Measurements from ENCODE around the gene FXYD3.
"Not testable (repeated sequence)": the region's sequence is repeated elsewhere in the genome, so short reads cannot be mapped to it uniquely, and the experiment has no call there.

The FXYD3 gene

DNA sequence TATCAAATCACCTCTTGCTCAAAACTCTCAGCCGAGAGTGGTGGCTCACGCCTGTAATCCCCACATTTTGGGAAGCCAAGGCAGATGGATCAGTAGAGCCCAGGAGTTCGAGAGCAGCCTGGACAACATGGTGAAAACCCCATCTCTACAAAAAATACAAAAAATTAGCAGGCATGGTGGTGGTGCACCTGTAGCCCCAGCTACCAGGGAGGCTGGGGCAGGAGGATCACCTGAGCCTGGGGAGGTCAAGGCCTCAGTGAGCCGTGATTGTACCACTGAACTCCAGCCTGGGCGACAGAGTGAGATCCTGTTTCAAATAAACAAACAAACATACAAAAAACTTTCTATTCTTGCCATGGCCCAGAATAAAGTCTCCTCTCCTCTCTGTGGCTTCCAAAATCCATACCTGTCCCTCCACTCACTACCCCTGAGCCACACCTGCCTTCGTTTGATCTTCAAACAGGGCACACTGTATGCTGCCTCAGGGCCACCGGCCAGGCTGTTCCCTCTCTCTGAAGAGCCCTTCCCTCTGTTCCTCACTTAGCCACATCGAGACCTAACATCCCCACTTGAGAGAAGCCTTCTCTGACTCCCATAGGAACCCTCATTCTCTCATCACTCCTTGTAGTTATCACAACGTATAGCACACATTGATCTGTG is 12.9 kb downstream of the FXYD3 start:
- H3K4me1 ChIP-seq (ENCODE audit: low read length), result peaks cover 14% of the 10 kb centered on the region; the same call in 1 of the 2 replicates
- no peaks in the 10 kb centered on the region for H3K79me2 ChIP-seq (ENCODE audit: low read length)
- H3K27me3 ChIP-seq (ENCODE audit: low read depth, low read length), result peaks cover 12% of the 10 kb centered on the region
- no peak overlapping the region for H3K4me2 ChIP-seq (ENCODE audit: low read length)
- no peaks in the 10 kb centered on the region for H3K36me3 ChIP-seq (replicated peaks; ENCODE audit: low read depth, low read length)
- no peaks in the 10 kb centered on the region for H4K20me1 ChIP-seq (ENCODE audit: insufficient read depth, low read length)
- H3K9me3 ChIP-seq (ENCODE audit: insufficient read depth, low read length), result no peaks in the 10 kb centered on the region
- H3K4me3 ChIP-seq (ENCODE audit: low read length), result no peak overlapping the region
- no peak overlapping the region for H3K9ac ChIP-seq (ENCODE audit: low read length)
- no peak overlapping the region for H2AFZ ChIP-seq (ENCODE audit: low read depth, low read length)
- no peak for TF ChIP-seq EZH2phosphoT487 (IDR thresholded peaks at IDR 0.05; ENCODE audit: low read depth)
- TF ChIP-seq, protein P1, sequence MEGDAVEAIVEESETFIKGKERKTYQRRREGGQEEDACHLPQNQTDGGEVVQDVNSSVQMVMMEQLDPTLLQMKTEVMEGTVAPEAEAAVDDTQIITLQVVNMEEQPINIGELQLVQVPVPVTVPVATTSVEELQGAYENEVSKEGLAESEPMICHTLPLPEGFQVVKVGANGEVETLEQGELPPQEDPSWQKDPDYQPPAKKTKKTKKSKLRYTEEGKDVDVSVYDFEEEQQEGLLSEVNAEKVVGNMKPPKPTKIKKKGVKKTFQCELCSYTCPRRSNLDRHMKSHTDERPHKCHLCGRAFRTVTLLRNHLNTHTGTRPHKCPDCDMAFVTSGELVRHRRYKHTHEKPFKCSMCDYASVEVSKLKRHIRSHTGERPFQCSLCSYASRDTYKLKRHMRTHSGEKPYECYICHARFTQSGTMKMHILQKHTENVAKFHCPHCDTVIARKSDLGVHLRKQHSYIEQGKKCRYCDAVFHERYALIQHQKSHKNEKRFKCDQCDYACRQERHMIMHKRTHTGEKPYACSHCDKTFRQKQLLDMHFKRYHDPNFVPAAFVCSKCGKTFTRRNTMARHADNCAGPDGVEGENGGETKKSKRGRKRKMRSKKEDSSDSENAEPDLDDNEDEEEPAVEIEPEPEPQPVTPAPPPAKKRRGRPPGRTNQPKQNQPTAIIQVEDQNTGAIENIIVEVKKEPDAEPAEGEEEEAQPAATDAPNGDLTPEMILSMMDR (IDR thresholded peaks at IDR 0.05; ENCODE audit: low read depth, low read length), result no peak
- H3K27ac ChIP-seq (ENCODE audit: low read length), result no peak overlapping the region

DNA sequence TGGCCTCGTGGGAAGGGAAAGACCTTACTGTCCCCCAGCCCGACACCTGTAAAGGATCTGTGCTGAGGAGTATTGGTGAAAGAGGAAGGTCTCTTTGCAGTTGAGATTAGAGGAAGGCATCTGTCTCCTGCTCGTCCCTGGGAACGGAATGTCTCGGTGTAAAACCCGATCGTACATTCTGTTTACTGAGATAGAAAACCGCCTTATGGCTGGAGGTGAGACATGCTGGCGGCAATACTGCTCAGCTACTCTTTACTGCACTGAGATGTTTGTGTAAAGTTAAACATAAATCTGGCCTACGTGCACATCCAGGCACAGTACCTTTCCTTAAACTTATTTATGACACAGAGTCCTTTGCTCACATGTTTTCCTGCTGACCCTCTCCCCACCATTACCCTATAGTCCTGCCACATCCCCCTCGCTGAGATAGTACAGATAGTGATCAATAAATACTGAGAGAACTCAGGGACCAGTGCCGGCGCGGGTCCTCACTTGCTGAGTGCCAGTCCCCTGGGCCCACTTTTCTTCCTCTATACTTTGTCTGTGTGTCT is 14.2 kb downstream of the FXYD3 start:
- H3K36me3 ChIP-seq (replicated peaks; ENCODE audit: low read depth, low read length); H2AFZ ChIP-seq (ENCODE audit: low read depth, low read length); H3K4me2 ChIP-seq (ENCODE audit: low read length); H3K79me2 ChIP-seq (ENCODE audit: low read length); H3K4me1 ChIP-seq (ENCODE audit: low read length); H3K27ac ChIP-seq (ENCODE audit: low read length); H4K20me1 ChIP-seq (ENCODE audit: insufficient read depth, low read length); H3K4me3 ChIP-seq (ENCODE audit: low read length); H3K9me3 ChIP-seq (ENCODE audit: insufficient read depth, low read length); H3K9ac ChIP-seq (ENCODE audit: low read length): not testable (repeated sequence)
- peaks cover 12% of the 10 kb centered on the region for H3K27me3 ChIP-seq (ENCODE audit: low read depth, low read length)

DNA sequence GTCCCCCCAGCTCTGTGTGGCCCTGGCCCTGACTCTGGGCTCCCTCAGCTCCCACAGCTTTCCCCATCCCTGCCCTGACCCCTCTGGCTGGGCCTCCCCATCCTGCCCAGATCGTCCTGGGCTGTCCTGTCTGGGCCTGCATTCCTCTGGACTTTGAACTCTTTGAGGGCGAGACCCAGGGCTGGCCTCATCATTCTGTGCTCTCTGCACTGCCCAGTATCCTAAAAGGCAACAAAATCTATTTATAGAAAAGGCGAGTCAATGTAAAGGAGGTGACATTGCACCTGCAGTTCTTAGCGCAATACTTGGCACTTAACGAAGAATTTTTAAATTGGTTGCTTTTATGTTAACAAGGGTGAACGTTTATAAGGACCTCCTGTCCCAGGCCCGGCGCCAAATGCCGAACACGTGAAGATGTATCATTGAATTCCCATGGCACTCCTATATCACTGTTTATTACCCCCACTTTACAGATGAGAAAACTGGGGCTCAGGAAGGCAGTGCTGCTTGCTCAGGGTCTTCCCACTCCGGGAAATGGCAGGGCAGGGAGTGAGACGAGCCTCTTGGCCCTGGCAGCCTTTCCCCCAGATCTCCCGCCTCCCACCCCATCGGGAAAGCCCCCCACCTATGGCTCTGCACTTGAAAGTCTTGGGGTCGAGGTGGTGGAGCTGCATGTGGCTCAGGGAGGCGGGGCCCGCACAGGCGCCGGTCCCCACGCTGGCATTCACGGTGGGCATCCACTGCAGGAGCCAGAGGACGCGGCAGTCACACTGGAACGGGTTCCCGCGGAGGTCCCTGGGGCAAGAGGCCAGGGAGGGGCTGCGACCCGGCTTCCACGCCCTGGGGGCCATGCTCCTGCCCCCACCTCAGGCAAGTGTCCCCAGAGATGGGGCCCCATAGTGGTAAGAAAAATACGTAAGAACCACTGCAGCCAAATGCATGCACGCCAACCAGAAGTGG is 15.4 kb downstream of the FXYD3 start:
- H3K4me2 ChIP-seq (ENCODE audit: low read length), result no peak overlapping the region

DNA sequence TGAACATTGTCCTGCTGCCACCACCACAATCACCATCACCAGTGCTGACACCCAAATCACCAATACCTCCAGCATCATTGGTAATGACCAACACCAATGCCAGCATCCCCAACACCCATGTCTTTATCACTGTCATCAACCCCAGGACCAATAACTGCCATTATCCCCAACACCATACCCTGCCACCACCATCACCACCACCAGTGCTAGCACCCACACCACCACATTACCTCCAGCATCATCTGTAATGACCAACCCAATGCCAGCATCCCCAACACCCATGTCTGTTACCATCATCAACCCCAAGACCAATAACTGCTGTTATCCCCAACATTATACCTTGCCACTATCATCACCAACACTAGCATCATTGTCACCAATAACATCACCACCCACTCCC is 16.6 kb downstream of the FXYD3 start:
- no peaks in the 10 kb centered on the region for H3K9me3 ChIP-seq (ENCODE audit: insufficient read depth, low read length)
- TF ChIP-seq, protein P1 (IDR thresholded peaks at IDR 0.05; ENCODE audit: low read depth, low read length), result no peak
- no peak for TF ChIP-seq EZH2phosphoT487 (IDR thresholded peaks at IDR 0.05; ENCODE audit: low read depth)
- H3K4me2 ChIP-seq (ENCODE audit: low read length), result no peak overlapping the region
- no peak overlapping the region for H3K4me3 ChIP-seq (ENCODE audit: low read length)
- no peaks in the 10 kb centered on the region for H3K79me2 ChIP-seq (ENCODE audit: low read length)
- H4K20me1 ChIP-seq (ENCODE audit: insufficient read depth, low read length), result no peaks in the 10 kb centered on the region
- H2AFZ ChIP-seq (ENCODE audit: low read depth, low read length), result no peak overlapping the region
- H3K4me1 ChIP-seq (ENCODE audit: low read length), result peaks cover 3% of the 10 kb centered on the region; the same call in 1 of the 2 replicates
- no peak overlapping the region for H3K27ac ChIP-seq (ENCODE audit: low read length)
- H3K36me3 ChIP-seq (replicated peaks; ENCODE audit: low read depth, low read length), result no peaks in the 10 kb centered on the region
- no peak overlapping the region for H3K9ac ChIP-seq (ENCODE audit: low read length)
- H3K27me3 ChIP-seq (ENCODE audit: low read depth, low read length), result peaks cover 29% of the 10 kb centered on the region

More for the DNA sequence above, 15.4 kb downstream of the FXYD3 start:
- TF ChIP-seq, protein P1 (IDR thresholded peaks at IDR 0.05; ENCODE audit: low read depth, low read length), result no peak
- no peak for TF ChIP-seq EZH2phosphoT487 (IDR thresholded peaks at IDR 0.05; ENCODE audit: low read depth)
- Histone ChIP-seq H3K4me3 (ENCODE audit: low read length) (no peak overlapping the region), H3K9me3 (ENCODE audit: insufficient read depth, low read length) (no peaks in the 10 kb centered on the region), H3K36me3 (replicated peaks; ENCODE audit: low read depth, low read length) (no peaks in the 10 kb centered on the region), H3K9ac (ENCODE audit: low read length) (no peak overlapping the region), H3K27me3 (ENCODE audit: low read depth, low read length) (peaks cover 17% of the 10 kb centered on the region), H2AFZ (ENCODE audit: low read depth, low read length) (no peak overlapping the region), H3K79me2 (ENCODE audit: low read length) (no peaks in the 10 kb centered on the region), H4K20me1 (ENCODE audit: insufficient read depth, low read length) (no peaks in the 10 kb centered on the region), H3K4me1 (ENCODE audit: low read length) (peaks cover 3% of the 10 kb centered on the region; the same call in 1 of the 2 replicates), H3K27ac (ENCODE audit: low read length) (no peak overlapping the region)

Measured in OCI-LY3 (cell line).